Measurements from ENCODE around the gene GDPD3.

GRCh38 chr16:30149250-30149930, 36.1 kb upstream of the GDPD3 start:
- TF ChIP-seq, protein P1, sequence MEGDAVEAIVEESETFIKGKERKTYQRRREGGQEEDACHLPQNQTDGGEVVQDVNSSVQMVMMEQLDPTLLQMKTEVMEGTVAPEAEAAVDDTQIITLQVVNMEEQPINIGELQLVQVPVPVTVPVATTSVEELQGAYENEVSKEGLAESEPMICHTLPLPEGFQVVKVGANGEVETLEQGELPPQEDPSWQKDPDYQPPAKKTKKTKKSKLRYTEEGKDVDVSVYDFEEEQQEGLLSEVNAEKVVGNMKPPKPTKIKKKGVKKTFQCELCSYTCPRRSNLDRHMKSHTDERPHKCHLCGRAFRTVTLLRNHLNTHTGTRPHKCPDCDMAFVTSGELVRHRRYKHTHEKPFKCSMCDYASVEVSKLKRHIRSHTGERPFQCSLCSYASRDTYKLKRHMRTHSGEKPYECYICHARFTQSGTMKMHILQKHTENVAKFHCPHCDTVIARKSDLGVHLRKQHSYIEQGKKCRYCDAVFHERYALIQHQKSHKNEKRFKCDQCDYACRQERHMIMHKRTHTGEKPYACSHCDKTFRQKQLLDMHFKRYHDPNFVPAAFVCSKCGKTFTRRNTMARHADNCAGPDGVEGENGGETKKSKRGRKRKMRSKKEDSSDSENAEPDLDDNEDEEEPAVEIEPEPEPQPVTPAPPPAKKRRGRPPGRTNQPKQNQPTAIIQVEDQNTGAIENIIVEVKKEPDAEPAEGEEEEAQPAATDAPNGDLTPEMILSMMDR (IDR thresholded peaks at IDR 0.05): no peak
- TF ChIP-seq POLR2A (IDR thresholded peaks at IDR 0.05) (no peak), POLR2AphosphoS5 (IDR thresholded peaks at IDR 0.05) (no peak)
